ENCODE results near the gene SRGAP3.

SRGAP3 gene

DNA sequence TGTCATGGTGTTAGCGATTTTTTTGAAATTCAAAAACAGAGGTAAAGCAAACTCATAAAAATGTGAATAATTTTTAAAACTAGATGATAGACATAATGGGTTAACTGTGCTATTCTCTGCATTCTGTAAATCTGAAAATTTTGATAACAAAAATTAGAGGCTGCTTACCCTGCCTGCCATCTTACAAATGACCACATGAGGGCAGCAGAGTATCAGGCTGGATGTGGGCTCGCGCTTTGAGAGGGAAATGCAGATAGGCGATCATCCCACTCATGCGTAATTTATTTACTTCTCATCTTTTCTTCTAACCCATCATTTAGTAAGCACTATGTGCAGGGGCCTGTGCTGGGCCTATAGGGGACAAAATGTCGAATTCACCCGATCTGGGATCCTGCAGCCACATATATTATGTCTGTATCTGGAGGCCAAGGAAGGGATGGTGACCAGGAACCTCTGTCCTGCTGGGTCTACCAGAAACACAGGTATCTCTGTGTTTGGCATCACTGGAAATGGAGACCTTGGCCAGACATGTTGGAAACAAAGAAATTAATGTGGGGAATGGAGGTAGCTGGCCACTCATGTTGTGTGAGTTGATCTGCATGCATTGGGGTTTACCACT is 278.4 kb downstream of the SRGAP3 start:
- peak; percentile 87 for ATAC-seq
- TF ChIP-seq RARB (CRISPR knock-in tag; IDR thresholded peaks at IDR 0.05) (no peak), ZFP30 (CRISPR knock-in tag; IDR thresholded peaks at IDR 0.05) (no peak), ISL1 (CRISPR knock-in tag; IDR thresholded peaks at IDR 0.05) (no peak), CSDC2 (CRISPR knock-in tag; IDR thresholded peaks at IDR 0.05) (no peak), PPARA (CRISPR knock-in tag; IDR thresholded peaks at IDR 0.05; ENCODE audit: borderline replicate concordance) (no peak), CSRNP3 (CRISPR knock-in tag; IDR thresholded peaks at IDR 0.05) (no peak), ZC3H10 (CRISPR knock-in tag; IDR thresholded peaks at IDR 0.05) (no peak), ZNF565 (CRISPR knock-in tag; conservative IDR thresholded peaks at IDR 0.05; ENCODE audit: low read depth) (no peak), SNAI2 (CRISPR knock-in tag; IDR thresholded peaks at IDR 0.05) (no peak), GLIS3 (CRISPR knock-in tag; IDR thresholded peaks at IDR 0.05) (no peak), TCF4 (CRISPR knock-in tag; IDR thresholded peaks at IDR 0.05; ENCODE audit: borderline replicate concordance) (no peak), ZNF8 (CRISPR knock-in tag; IDR thresholded peaks at IDR 0.05) (no peak), ZNF70 (CRISPR knock-in tag; IDR thresholded peaks at IDR 0.05) (no peak)

GRCh38 chr3:8969241-8969640 is 280.2 kb downstream of the SRGAP3 start:
- TF ChIP-seq ZNF8 (CRISPR knock-in tag; IDR thresholded peaks at IDR 0.05) = no peak
- TF ChIP-seq ESRRG (CRISPR knock-in tag; IDR thresholded peaks at IDR 0.05) = no peak
- TF ChIP-seq ARNTL (CRISPR knock-in tag; IDR thresholded peaks at IDR 0.05; ENCODE audit: borderline replicate concordance, low read depth) = no peak
- no peak for TF ChIP-seq POU6F1 (CRISPR knock-in tag; IDR thresholded peaks at IDR 0.05; ENCODE audit: borderline replicate concordance, low read depth)
- no peak for TF ChIP-seq ZNF70 (CRISPR knock-in tag; IDR thresholded peaks at IDR 0.05)
- no peak for TF ChIP-seq RARB (CRISPR knock-in tag; IDR thresholded peaks at IDR 0.05)
- no peak for TF ChIP-seq ZC3H10 (CRISPR knock-in tag; IDR thresholded peaks at IDR 0.05)
- no peak for TF ChIP-seq CREB5 (CRISPR knock-in tag; IDR thresholded peaks at IDR 0.05; ENCODE audit: low read depth)
- no peak for TF ChIP-seq ZFP3 (CRISPR knock-in tag; IDR thresholded peaks at IDR 0.05)
- no peak for TF ChIP-seq ZFP30 (CRISPR knock-in tag; IDR thresholded peaks at IDR 0.05)
- TF ChIP-seq CSRNP3 (CRISPR knock-in tag; IDR thresholded peaks at IDR 0.05) = no peak
- TF ChIP-seq, protein P1, sequence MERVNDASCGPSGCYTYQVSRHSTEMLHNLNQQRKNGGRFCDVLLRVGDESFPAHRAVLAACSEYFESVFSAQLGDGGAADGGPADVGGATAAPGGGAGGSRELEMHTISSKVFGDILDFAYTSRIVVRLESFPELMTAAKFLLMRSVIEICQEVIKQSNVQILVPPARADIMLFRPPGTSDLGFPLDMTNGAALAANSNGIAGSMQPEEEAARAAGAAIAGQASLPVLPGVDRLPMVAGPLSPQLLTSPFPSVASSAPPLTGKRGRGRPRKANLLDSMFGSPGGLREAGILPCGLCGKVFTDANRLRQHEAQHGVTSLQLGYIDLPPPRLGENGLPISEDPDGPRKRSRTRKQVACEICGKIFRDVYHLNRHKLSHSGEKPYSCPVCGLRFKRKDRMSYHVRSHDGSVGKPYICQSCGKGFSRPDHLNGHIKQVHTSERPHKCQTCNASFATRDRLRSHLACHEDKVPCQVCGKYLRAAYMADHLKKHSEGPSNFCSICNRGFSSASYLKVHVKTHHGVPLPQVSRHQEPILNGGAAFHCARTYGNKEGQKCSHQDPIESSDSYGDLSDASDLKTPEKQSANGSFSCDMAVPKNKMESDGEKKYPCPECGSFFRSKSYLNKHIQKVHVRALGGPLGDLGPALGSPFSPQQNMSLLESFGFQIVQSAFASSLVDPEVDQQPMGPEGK (CRISPR knock-in tag; IDR thresholded peaks at IDR 0.05; ENCODE audit: borderline replicate concordance) = no peak
- TF ChIP-seq BACH2 (CRISPR knock-in tag; IDR thresholded peaks at IDR 0.05; ENCODE audit: borderline replicate concordance) = no peak
- no peak for ATAC-seq

DNA sequence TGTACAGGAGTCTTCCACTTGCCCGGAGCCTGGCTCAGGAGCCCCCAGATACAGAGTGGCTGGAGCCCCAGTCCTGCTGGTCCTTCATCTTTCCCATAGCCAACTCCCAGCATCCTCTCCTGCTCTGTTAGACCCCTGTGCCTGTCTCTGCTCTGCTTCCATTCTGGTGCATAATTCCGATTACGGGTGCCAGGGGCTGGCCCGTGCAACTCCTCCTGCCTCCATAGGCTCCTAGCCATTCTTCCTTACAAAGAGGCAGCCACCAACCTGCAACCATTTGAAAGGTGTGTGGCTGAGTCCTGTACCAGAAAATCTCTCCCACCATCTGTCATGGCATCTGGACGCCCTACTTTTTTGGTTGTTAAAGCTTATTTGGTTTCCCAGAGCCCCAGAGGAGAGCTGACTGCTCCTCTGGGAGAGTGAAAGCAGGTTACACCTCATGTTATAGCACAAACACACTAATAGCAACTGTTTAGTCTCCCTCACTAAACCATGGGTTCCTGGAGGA is 281.0 kb downstream of the SRGAP3 start:
- TF ChIP-seq ZNF8 (CRISPR knock-in tag; IDR thresholded peaks at IDR 0.05) (no peak), CREB5 (CRISPR knock-in tag; IDR thresholded peaks at IDR 0.05; ENCODE audit: low read depth) (no peak)
- ATAC-seq = no peak
